OCI-LY3 (cell line): ENCODE measurements around the gene PHLDB3.

Experiments used
- H2AFZ ChIP-seq: fragments of 200-600, 300-600 bp; shearing (Covaris generic); 2 replicates; pipeline ENCODE4 v1.6.0; 2014; ENCODE audit warnings: antibody characterized with exemption, low read depth, low read length
- H3K27ac ChIP-seq: fragments of 200-600, 300-600 bp; sonication (generic); 2 replicates; pipeline ENCODE4 v1.5.1; 2014; ENCODE audit warnings: mild to moderate bottlenecking, low read length, moderate library complexity, mixed read lengths
- H3K27me3 ChIP-seq: fragments of 200-600, 300-600 bp; sonication (generic); 2 replicates; pipeline ENCODE4 v1.6.1; 2014; ENCODE audit warnings: low read depth, low read length, mixed read lengths
- H3K36me3 ChIP-seq: fragments of 200-600, 300-600 bp; sonication (generic); replicated peaks from 2 replicates; pipeline ENCODE3; 2014; ENCODE audit warnings: low read depth, low read length, mixed read lengths
- H3K4me1 ChIP-seq: fragments of 300-600, 200-600 bp; sonication (generic); 2 replicates; pipeline ENCODE4 v1.6.1; 2014; ENCODE audit warnings: low read length, mixed read lengths
- H3K4me2 ChIP-seq: fragments of 200-600, 300-600 bp; sonication (generic); 2 replicates; pipeline ENCODE4 v1.6.1; 2014; ENCODE audit warnings: low read length, mixed read lengths
- H3K4me3 ChIP-seq: fragments of 300-600, 200-600 bp; sonication (generic); 2 replicates; pipeline ENCODE4 v1.5.1; 2014; ENCODE audit warnings: antibody characterized with exemption, mild to moderate bottlenecking, low read length, moderate library complexity
- H3K79me2 ChIP-seq: fragments of 300-600, 200-600 bp; shearing (Covaris generic); 2 replicates; pipeline ENCODE4 v1.6.1; 2014; ENCODE audit warnings: mild to moderate bottlenecking, low read length, mixed read lengths
- H3K9ac ChIP-seq: fragments of 300-600, 200-600 bp; shearing (Covaris generic); 2 replicates; pipeline ENCODE4 v1.6.0; 2014; ENCODE audit warnings: mild to moderate bottlenecking, low read length, moderate library complexity
- H3K9me3 ChIP-seq: fragments of 200-600, 300-600 bp; shearing (Covaris generic); 2 replicates; pipeline ENCODE4 v1.6.1; 2014; ENCODE audit warnings: low read length, mixed read lengths; ENCODE audit not compliant: insufficient read depth
- H4K20me1 ChIP-seq: fragments of 200-600, 300-600 bp; sonication (generic); 2 replicates; pipeline ENCODE4 v1.6.1; 2016; ENCODE audit warnings: low read length, mixed read lengths; ENCODE audit not compliant: insufficient read depth
- EZH2phosphoT487 ChIP-seq: fragments of 200-600 bp; shearing (Covaris generic); IDR thresholded peaks from 2 replicates; pipeline ENCODE4 v1.6.1; 2018; ENCODE audit warnings: antibody characterized with exemption, mixed run types, low read depth
- TF ChIP-seq, protein P1 (sequence below): fragments of 200-600, 300-600 bp; sonication (generic); IDR thresholded peaks from 2 replicates; pipeline ENCODE4 v1.5.1; 2014; ENCODE audit warnings: antibody characterized with exemption, low read length, low read depth

PHLDB3 gene

DNA sequence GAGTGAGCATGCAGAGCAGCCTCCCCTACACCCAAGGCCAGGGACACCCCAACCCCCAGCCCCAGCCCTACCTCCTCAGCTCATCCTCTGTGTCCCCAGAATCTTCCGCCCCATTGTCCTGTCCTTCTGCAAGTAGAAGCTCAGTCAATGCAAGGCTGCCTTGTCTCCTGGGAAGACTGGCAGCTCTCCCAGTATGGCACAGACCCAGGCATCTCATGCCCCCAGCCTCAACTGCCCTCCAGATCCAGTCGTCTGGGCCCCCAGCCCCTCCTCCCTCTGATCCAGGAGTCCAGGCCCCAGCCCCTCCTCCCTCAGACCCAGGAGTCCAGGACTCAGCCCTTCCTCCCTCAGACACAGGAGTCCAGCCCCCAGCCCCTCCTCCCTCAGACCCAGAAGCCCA is 41.4 kb upstream of the PHLDB3 start:
- TF ChIP-seq EZH2phosphoT487 = no peak
- TF ChIP-seq, protein P1, sequence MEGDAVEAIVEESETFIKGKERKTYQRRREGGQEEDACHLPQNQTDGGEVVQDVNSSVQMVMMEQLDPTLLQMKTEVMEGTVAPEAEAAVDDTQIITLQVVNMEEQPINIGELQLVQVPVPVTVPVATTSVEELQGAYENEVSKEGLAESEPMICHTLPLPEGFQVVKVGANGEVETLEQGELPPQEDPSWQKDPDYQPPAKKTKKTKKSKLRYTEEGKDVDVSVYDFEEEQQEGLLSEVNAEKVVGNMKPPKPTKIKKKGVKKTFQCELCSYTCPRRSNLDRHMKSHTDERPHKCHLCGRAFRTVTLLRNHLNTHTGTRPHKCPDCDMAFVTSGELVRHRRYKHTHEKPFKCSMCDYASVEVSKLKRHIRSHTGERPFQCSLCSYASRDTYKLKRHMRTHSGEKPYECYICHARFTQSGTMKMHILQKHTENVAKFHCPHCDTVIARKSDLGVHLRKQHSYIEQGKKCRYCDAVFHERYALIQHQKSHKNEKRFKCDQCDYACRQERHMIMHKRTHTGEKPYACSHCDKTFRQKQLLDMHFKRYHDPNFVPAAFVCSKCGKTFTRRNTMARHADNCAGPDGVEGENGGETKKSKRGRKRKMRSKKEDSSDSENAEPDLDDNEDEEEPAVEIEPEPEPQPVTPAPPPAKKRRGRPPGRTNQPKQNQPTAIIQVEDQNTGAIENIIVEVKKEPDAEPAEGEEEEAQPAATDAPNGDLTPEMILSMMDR = no peak
- peaks cover 27% of the 10 kb centered on the region for H3K36me3 ChIP-seq
- no peaks in the 10 kb centered on the region for H4K20me1 ChIP-seq
- H2AFZ ChIP-seq = no peak overlapping the region
- no peaks in the 10 kb centered on the region for H3K9me3 ChIP-seq
- H3K4me2 ChIP-seq = no peak overlapping the region
- no peaks in the 10 kb centered on the region for H3K79me2 ChIP-seq
- no peak overlapping the region for H3K9ac ChIP-seq
- H3K27me3 ChIP-seq = no peaks in the 10 kb centered on the region
- no peaks in the 10 kb centered on the region for H3K4me1 ChIP-seq
- no peak overlapping the region for H3K4me3 ChIP-seq
- no peak overlapping the region for H3K27ac ChIP-seq

GRCh38 chr19:43545276-43545675 is 40.7 kb upstream of the PHLDB3 start:
- peaks cover 31% of the 10 kb centered on the region for H3K36me3 ChIP-seq
- TF ChIP-seq, protein P1 = no peak
- no peak for TF ChIP-seq EZH2phosphoT487
- H3K9me3 ChIP-seq = no peaks in the 10 kb centered on the region

GRCh38 chr19:43544077-43544476 is 39.5 kb upstream of the PHLDB3 start:
- Histone ChIP-seq H3K4me2 (no peak overlapping the region), H3K36me3 (peaks cover 31% of the 10 kb centered on the region), H3K27me3 (no peaks in the 10 kb centered on the region), H2AFZ (no peak overlapping the region), H3K9me3 (no peaks in the 10 kb centered on the region), H4K20me1 (no peaks in the 10 kb centered on the region), H3K9ac (no peak overlapping the region), H3K4me3 (no peak overlapping the region), H3K79me2 (no peaks in the 10 kb centered on the region), H3K27ac (no peak overlapping the region), H3K4me1 (no peaks in the 10 kb centered on the region)
- TF ChIP-seq, protein P1 = no peak
- TF ChIP-seq EZH2phosphoT487 = no peak

More at GRCh38 chr19:43545276-43545675, 40.7 kb upstream of the PHLDB3 start:
- Histone ChIP-seq H3K4me3 (no peak overlapping the region), H3K27ac (no peak overlapping the region), H3K27me3 (no peaks in the 10 kb centered on the region), H2AFZ (no peak overlapping the region), H3K9ac (no peak overlapping the region), H3K4me2 (no peak overlapping the region), H3K79me2 (no peaks in the 10 kb centered on the region), H3K4me1 (no peaks in the 10 kb centered on the region), H4K20me1 (no peaks in the 10 kb centered on the region)

- TF ChIP-seq EZH2phosphoT487 = no peak
- TF ChIP-seq, protein P1 = no peak
- Histone ChIP-seq H3K27ac (no peak overlapping the region), H4K20me1 (no peaks in the 10 kb centered on the region), H2AFZ (no peak overlapping the region), H3K9ac (no peak overlapping the region), H3K4me2 (no peak overlapping the region), H3K27me3 (no peaks in the 10 kb centered on the region), H3K4me1 (no peaks in the 10 kb centered on the region), H3K79me2 (no peaks in the 10 kb centered on the region), H3K36me3 (peaks cover 39% of the 10 kb centered on the region), H3K9me3 (no peaks in the 10 kb centered on the region), H3K4me3 (no peak overlapping the region)
Observed at GRCh38 chr19:43541920-43542650, 37.5 kb upstream of the PHLDB3 start.
